Epithelial cell of proximal tubule (primary cell): ENCODE results near the gene TBC1D2B. TPM values are rescaled to one million over a fixed set of nuclear protein-coding genes. Genes with fewer than 3 reads are reported as not detected.
A peak's percentile ranks its signal among the peaks of the same experiment; 100 is the strongest.

Experiments used
- DNase-seq: peaks from one replicate; pipeline ENCODE4 v3.0.0-alpha.2; 2011; ENCODE audit warnings: low read depth
- H3K4me3 ChIP-seq: 2 replicates; pipeline ENCODE4 v1.5.1; 2011; ENCODE audit warnings: low read depth, mild to moderate bottlenecking, low read length
- total RNA-seq: library from RNA; depleted of rRNA; stranded (reverse); fragments of >200 nt; gene quantifications from 2 replicates; pipeline ENCODE4 v1.2.3, GENCODE V29; 2015
- TF ChIP-seq, protein P1 (sequence below): conservative IDR thresholded peaks from 2 replicates; pipeline ENCODE4 v1.5.1; 2012; ENCODE audit warnings: low read depth, mild to moderate bottlenecking, low read length

The TBC1D2B gene
- total RNA-seq, 1 donor from 2014 or later, result 15.0 TPM

DNA sequence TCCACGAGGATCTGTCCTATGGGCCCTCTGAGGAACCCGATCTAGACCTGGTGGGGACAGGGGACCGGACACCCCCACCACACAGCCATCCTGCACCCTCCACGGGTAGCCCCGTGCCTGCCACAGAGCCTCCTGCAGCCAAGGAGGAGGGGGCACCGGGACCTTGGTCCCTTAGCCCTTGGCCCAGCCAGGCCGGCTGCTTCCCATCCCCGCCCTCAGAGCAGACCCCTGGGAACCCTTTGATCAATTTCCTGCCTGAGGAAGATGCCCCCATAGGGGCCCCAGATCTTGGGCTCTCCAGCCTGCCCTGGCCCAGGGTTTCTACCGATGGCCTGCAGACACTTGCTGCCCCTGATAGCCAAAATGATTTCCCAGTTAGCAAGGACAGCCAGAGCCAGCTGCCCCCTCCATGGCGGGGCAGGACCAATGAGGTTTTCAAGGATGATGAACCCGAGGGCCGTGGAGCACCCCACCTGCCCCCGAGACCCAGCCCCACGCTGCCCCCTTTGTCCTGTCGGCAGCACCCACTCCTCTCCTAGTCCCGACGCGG lies 91.5 kb downstream of the TBC1D2B start:
- TF ChIP-seq, protein P1, sequence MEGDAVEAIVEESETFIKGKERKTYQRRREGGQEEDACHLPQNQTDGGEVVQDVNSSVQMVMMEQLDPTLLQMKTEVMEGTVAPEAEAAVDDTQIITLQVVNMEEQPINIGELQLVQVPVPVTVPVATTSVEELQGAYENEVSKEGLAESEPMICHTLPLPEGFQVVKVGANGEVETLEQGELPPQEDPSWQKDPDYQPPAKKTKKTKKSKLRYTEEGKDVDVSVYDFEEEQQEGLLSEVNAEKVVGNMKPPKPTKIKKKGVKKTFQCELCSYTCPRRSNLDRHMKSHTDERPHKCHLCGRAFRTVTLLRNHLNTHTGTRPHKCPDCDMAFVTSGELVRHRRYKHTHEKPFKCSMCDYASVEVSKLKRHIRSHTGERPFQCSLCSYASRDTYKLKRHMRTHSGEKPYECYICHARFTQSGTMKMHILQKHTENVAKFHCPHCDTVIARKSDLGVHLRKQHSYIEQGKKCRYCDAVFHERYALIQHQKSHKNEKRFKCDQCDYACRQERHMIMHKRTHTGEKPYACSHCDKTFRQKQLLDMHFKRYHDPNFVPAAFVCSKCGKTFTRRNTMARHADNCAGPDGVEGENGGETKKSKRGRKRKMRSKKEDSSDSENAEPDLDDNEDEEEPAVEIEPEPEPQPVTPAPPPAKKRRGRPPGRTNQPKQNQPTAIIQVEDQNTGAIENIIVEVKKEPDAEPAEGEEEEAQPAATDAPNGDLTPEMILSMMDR, result no peak
- no peak overlapping the region for H3K4me3 ChIP-seq
- no peak for DNase-seq

DNA sequence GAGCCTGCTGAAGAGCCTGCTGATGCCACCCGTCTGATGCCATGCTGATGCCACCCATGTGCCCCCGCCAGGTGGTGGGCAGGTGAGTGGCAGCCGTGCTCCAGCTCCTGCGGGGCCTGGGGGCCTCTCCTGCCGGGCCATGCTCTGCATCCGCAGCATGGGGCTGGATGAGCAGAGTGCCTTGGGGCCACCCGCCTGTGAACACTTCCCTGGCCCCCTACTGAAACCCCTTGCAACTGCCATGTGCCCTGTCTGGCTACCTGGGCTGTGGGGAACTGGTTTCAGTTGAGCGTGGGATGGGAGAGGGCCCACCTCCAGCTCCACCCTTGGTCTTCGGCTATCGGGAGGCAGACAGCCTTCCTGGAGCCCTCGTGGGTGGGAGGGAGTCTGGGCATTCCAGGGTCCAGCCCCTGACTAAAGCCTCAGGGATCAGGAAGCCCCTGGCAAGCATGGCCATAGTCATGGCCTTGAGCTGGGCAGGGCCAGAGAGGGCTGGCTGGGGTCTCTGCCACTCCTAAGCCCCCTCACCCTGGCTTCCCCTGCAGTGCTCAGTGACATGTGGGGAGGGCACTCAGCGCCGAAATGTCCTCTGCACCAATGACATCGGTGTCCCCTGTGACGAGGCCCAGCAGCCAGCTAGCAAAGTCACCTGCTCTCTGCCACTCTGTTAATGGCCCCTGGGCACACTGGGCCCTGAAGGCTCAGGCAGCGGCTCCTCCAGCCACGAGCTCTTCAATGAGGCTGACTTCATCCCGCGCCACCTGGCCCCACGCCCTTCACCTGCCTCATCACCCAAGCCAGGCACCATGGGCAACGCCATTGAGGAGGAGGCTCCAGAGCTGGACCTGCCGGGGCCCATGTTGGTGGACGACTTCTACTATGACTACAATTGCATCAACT lies 92.2 kb downstream of the TBC1D2B start:
- TF ChIP-seq, protein P1, result no peak
- H3K4me3 ChIP-seq, result no peak overlapping the region
- no peak for DNase-seq

DNA sequence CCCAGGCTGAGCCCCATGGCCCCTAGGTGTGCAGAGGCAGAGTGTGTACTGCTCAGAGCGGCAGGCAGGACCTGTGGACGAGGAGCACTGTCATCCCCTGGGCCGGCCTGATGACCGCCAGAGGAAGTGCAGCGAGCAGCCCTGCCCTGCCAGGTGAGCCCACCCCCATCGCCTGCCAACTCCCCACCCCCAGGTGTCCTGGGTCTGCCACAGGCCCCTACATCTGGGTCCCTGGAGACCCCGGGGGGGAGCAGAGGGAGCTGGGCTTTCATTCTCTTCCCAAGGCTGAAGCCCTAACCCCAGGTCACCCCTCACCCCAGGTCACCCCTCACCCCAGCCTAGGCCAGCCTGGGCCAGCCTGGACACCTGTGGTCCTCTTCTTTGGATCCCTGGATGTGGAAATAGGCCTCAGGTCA lies 93.1 kb downstream of the TBC1D2B start:
- no peak overlapping the region for H3K4me3 ChIP-seq
- no peak for DNase-seq
- TF ChIP-seq, protein P1, result no peak

DNA sequence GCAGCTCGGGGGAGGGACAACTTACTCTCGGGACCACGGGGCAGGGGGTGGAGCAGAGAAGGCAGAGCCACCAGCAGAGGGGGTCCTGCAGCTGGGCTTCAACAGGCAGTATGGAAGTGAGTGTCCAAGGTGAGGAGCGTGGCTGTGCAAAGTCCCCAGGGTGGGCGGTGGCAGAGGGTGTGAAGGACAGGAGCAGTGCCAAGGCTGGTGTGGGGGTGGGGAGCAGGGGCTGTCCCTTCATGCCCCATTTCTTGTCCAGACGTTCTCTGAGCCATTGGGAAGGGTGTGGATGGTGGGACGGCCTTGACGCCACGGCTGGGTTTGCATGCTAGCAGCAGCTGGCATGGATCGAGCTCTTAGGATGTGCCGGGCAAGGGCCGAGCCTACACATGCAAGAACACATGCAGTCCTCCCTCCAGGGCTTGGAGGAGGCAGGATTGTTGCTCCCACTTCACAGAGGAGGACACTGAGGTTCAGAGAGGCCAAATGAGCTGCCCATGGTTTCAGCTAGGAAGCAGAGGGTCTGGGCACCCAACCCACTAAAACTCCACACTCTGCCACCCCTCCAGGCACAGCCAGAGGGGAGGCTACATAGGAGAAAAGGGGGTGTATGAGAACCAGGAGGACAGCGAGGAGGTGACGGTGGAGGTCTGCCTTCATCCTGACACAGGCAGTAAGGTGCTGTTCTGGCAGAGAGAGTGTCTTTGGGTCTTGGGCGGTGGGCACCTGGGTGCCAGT lies 93.6 kb downstream of the TBC1D2B start:
- TF ChIP-seq, protein P1, result peak; percentile 22
- DNase-seq, result no peak
- no peak overlapping the region for H3K4me3 ChIP-seq

DNA sequence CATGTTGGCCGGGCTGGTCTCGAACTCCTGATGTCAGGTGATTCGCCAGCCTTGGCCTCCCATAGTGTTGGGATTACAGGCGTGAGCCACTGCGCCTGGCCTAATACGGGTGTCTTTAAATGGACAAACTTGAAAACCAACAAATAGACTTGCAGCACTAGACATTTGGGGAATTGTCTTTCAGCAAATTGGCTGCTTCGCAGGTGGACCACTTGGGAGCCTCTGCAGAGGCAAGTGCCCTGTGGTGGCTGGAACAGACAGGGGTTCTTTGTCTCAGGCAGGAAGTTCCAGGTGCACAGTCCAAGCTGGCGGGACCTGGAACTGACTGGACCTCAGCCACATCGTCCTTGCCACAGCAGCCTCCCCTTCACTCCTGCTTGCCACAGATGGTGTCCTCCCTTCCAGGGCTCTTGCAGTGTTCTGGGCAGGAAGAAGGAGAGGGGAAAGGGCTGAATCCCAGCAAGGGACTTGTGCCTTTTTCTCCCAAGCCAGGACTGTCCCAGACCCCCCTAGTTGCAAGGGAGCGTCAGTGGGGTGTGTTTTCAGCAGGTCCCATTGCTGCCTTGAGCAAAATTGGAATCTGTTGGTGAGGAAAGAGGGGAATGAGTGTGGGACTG lies 94.3 kb downstream of the TBC1D2B start:
- no peak overlapping the region for H3K4me3 ChIP-seq
- no peak for DNase-seq
- TF ChIP-seq, protein P1, result no peak

DNA sequence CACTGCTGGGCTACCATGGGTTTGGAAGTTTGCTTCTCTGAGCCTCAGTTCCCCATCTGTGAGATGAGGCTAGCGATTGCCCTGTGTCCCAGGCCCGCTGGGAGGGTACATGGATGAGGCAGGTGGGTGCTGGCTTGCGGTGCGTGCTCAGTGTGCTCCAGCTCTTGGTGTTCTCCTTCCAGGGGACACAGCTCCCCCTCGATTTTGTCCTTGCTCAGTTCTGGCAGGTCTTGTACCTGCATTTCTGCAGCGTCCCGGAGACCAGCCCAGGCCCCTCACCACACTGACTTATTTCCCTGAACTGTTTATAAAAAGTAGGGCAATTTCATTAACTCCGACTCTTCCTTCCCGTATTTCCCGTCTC lies 95.4 kb downstream of the TBC1D2B start:
- TF ChIP-seq, protein P1, result no peak
- DNase-seq, result no peak

More for the DNA sequence above, 95.4 kb downstream of the TBC1D2B start:
- no peak overlapping the region for H3K4me3 ChIP-seq
